HepG2 (cell line): Measurements from ENCODE around the gene MICB. TPM values are rescaled to one million over a fixed set of nuclear protein-coding genes. Genes with fewer than 3 reads are reported as not detected.

Source experiments
- ATRX ChIP-seq: sonication (generic); formaldehyde crosslinking; IDR thresholded peaks from 2 replicates; pipeline ENCODE4 v1.4.0; 2020; ENCODE audit warnings: missing genetic modification reagents, borderline replicate concordance
- DDIT3 ChIP-seq: sonication (generic); formaldehyde crosslinking; IDR thresholded peaks from 2 replicates; pipeline ENCODE4 v1.4.0; 2020; ENCODE audit warnings: mild to moderate bottlenecking, missing genetic modification reagents
- HIC2 ChIP-seq: sonication (generic); formaldehyde crosslinking; IDR thresholded peaks from 2 replicates; pipeline ENCODE4 v1.9.0; 2022; ENCODE audit warnings: low read depth, missing genetic modification reagents
- HNF4A ChIP-seq: sonication (generic); formaldehyde crosslinking; IDR thresholded peaks from 2 replicates; pipeline ENCODE4 v1.4.0; 2020; ENCODE audit warnings: missing genetic modification reagents
- HOXA9 ChIP-seq: sonication (generic); formaldehyde crosslinking; IDR thresholded peaks from 2 replicates; pipeline ENCODE4 v1.8.1; 2022; ENCODE audit warnings: missing genetic modification reagents, mild to moderate bottlenecking, moderate library complexity, borderline replicate concordance
- LCORL ChIP-seq, 2 experiments: fragments of 450-650 bp in 1 of 2; sonication (generic) in 1 of 2; formaldehyde crosslinking in 1 of 2; IDR thresholded peaks; 2 replicates each; pipeline versions ENCODE4 v1.5.0 to v1.6.1; 2017 to 2020; ENCODE audit warnings: antibody characterized with exemption in 1 of 2, missing genetic modification reagents in 1 of 2
- SRF ChIP-seq: IDR thresholded peaks from 2 replicates; pipeline ENCODE4 v1.6.1; 2011; ENCODE audit warnings: mild to moderate bottlenecking, low read depth, low read length, moderate library complexity
- ZNF407 ChIP-seq: sonication (generic); formaldehyde crosslinking; IDR thresholded peaks from one replicate; pipeline ENCODE4 v1.5.1; 2020; ENCODE audit warnings: mild to moderate bottlenecking, missing genetic modification reagents; ENCODE audit errors: not compliant biosample characterization
- ZNF720 ChIP-seq: sonication (generic); formaldehyde crosslinking; IDR thresholded peaks from 2 replicates; pipeline ENCODE4 v1.4.0; 2020; ENCODE audit warnings: missing genetic modification reagents
- polyA plus RNA-seq, 8 experiments: library from polyadenylated mRNA; depleted of rRNA in 3 of 8; stranded (reverse) in 7 of 8; unstranded in 1 of 8; fragments of >200 nt; fragmentation: Illumina TruSeq in 4 of 8; extraction: Trizol in 4 of 8; gene quantifications; 2 replicates each; pipeline versions ENCODE4 v1.2.1 to v1.2.3, GENCODE V29; 2011 to 2016; ENCODE audit warnings: low read depth in 4 of 8, missing spikeins in 1 of 8, mixed read lengths in 1 of 8; ENCODE audit not compliant: insufficient read depth in 1 of 8
- total RNA-seq, 5 experiments: library from RNA; depleted of rRNA; stranded (reverse); fragments of >200 nt; fragmentation: Illumina TruSeq; extraction: Trizol; gene quantifications; 2 replicates each; pipeline ENCODE4 v1.2.3, GENCODE V29; 2016; ENCODE audit warnings: low read depth in 1 of 5
- TF ChIP-seq, protein P1 (sequence below): sonication (generic); formaldehyde crosslinking; IDR thresholded peaks from 2 replicates; pipeline ENCODE4 v1.4.0; 2020; ENCODE audit warnings: missing genetic modification reagents
- TF ChIP-seq, protein P2 (sequence below): IDR thresholded peaks from 2 replicates; pipeline ENCODE4 v1.6.1; 2016; ENCODE audit warnings: missing compliant biosample characterization, missing genetic modification reagents, borderline replicate concordance

MICB gene
- total and polyA plus RNA-seq, 2 of the 13 experiments (the other 11 are each of a cell fraction or from before 2014, with no cell fraction given), result 12.5 to 12.8 TPM

DNA sequence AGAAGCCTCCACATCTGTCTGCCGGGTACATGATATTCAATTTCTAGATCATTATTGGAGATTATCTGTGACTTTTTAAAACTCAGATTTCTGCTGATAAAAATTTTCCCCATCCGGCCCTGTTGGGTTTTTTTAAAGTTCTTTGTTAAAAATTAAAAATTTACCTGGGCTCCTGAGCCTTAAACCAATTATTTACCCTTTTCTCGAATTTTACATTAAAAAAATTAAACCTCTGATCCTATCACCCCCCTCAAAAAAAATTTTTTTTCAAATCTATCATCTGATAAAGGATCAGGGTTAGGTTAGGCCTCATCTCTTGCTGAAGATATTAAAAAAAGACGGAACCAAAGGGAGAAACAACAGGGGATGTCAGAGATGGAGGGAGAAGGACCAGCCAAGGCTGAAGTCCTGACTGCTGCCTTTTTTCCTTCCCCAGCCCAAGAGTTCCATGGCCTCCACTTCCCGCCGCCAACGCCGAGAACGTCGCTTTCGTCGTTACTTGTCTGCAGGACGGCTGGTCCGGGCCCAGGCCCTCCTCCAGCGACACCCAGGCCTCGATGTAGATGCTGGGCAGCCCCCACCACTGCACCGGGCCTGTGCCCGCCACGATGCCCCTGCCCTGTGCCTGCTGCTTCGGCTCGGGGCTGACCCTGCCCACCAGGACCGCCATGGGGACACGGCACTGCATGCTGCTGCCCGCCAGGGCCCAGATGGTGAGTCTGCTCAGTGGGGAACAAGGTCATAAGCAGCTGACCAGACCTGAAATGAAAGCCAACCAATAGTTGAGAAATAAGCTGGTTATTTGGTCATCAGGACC lies 50.0 kb downstream of the MICB start (continued):
- TF ChIP-seq HIC2, result no peak
- TF ChIP-seq HNF4A, result no peak
- TF ChIP-seq HOXA9 (CRISPR knock-in tag), result 0 out of 2 replicates have a peak, but pooled peaks have one; percentile 47
- TF ChIP-seq ZNF407 (CRISPR knock-in tag), result no peak
- TF ChIP-seq DDIT3 (CRISPR knock-in tag), result no peak
- no peak for TF ChIP-seq SRF
- TF ChIP-seq LCORL (IDR thresholded peaks at IDR 0.05), result no peak
- TF ChIP-seq LCORL (CRISPR knock-in tag; IDR thresholded peaks at IDR 0.05), result no peak
- no peak for TF ChIP-seq ATRX (CRISPR knock-in tag)
- TF ChIP-seq, protein P1, sequence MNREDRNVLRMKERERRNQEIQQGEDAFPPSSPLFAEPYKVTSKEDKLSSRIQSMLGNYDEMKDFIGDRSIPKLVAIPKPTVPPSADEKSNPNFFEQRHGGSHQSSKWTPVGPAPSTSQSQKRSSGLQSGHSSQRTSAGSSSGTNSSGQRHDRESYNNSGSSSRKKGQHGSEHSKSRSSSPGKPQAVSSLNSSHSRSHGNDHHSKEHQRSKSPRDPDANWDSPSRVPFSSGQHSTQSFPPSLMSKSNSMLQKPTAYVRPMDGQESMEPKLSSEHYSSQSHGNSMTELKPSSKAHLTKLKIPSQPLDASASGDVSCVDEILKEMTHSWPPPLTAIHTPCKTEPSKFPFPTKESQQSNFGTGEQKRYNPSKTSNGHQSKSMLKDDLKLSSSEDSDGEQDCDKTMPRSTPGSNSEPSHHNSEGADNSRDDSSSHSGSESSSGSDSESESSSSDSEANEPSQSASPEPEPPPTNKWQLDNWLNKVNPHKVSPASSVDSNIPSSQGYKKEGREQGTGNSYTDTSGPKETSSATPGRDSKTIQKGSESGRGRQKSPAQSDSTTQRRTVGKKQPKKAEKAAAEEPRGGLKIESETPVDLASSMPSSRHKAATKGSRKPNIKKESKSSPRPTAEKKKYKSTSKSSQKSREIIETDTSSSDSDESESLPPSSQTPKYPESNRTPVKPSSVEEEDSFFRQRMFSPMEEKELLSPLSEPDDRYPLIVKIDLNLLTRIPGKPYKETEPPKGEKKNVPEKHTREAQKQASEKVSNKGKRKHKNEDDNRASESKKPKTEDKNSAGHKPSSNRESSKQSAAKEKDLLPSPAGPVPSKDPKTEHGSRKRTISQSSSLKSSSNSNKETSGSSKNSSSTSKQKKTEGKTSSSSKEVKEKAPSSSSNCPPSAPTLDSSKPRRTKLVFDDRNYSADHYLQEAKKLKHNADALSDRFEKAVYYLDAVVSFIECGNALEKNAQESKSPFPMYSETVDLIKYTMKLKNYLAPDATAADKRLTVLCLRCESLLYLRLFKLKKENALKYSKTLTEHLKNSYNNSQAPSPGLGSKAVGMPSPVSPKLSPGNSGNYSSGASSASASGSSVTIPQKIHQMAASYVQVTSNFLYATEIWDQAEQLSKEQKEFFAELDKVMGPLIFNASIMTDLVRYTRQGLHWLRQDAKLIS (CRISPR knock-in tag), result no peak
- TF ChIP-seq, protein P2, sequence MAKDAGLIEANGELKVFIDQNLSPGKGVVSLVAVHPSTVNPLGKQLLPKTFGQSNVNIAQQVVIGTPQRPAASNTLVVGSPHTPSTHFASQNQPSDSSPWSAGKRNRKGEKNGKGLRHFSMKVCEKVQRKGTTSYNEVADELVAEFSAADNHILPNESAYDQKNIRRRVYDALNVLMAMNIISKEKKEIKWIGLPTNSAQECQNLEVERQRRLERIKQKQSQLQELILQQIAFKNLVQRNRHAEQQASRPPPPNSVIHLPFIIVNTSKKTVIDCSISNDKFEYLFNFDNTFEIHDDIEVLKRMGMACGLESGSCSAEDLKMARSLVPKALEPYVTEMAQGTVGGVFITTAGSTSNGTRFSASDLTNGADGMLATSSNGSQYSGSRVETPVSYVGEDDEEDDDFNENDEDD (CRISPR knock-in tag), result no peak
- no peak for TF ChIP-seq ZNF720 (CRISPR knock-in tag)
